ENCODE data around the gene RNU1-2.
"Not testable (repeated sequence)": the region's sequence is repeated elsewhere in the genome, so short reads cannot be mapped to it uniquely, and the experiment has no call there.

Gene RNU1-2

DNA sequence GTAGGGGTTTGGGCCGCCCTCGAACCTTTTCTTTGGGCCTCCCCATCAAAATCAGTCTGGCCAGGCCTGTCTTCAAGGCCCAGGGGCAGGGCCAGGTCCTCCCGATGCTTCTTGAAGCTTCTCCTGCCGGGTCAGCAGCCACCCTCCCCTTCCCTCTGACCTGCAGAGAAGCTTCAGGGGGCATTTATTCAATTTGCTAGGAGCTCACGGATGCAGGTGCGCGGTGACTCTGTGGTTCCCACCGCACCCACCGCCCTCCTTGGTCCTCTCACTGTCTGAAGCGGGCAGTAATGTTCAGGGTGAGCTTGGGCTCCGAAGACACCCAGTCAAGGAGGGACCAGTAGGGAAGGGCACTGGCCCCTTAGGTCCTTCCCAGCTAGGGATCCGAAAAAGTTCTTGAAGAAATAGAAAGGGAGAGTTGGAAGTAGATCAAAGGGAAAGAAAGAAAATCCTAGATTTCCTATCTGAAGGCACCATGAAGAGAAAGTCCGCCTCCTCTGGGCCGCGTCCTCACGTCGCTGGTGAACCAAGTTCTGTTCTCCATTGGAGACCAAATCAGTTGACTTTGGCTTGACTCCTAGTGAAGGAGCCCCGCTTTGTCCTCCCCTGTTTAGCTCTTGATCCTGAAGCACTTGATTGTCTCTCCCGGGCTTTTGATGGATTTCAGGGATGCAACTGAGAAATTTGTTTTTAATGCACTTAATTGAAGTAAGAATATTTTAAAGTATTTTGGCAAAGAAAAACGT is 8.7 kb upstream of the RNU1-2 start:
- peak in 2 of 10 donors; percentile 66 to 76 for DNase-seq

DNA sequence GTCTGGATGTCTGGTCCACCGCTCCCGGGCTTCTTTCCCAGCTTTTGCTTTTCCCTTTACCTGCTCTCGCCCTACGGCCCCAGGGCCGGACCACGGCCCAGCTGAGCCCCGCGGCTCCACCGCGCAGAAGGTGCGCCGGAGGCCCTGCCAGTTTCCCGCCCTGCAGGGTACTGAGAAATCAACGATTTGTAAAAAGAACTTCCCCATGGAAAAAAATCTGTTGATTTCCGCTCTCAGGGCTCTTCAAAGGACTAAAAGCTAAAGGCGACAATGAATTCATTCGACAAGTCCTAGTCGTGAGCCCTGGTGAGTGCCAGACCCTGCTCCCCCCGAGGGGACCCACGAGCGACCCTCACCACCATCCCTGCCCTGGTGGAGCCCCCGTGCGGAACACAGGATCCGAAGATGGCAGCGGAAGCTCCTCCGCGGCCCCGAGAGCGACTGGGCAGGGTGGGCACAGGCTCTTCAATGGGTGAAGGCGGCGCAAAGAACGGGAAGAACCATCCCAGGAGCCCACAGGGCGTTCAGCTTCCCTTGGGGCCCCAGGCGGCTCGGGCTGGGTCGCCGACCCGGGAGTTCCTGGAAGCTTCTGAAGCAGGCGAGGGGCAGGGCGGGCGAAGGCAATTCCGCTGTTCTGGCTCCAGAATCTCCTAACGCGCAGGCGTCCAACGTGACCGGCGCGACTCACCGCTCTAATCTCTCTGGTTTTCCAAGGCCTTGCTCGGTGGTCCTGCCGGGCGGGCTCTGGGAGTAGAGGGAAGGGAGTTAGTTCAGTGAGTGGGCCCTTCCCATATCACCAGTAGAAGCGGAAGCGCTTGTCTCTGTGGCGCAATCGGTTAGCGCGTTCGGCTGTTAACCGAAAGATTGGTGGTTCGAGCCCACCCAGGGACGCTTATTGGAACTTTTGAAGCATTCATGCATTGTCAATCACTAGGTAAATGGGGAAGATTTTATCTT is 6.6 kb upstream of the RNU1-2 start:
- peak; percentile 56 to 97 (median 82) for DNase-seq
- intact Hi-C loops (cut with DNase I), result no loop called here

More for the DNA sequence above, 8.7 kb upstream of the RNU1-2 start:
- intact Hi-C loops (cut with DNase I), result no loop called here

DNA sequence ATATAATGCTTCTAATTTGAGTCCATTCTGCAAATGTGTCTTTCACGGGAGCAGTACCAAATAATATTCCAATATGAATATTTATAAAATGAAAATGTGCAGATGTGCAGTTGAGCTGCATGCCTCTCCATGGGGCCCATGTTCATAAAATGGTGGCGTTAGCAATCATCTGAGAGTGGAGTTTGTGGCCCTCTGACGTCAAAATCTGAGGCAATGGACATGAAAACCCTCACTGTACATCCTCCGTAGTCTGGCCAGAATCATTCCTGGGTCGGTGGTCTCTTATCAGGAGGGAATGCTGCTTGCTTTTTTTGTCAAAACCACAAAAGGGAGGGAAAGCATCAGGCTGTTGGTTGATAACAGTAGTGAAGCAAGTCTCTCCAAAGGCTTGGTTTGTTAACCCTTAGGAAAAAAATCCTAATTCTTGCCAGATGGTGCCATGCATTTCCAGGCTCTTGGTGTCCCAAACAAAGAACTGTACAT is 5.2 kb upstream of the RNU1-2 start:
- intact Hi-C loops (cut with DNase I); DNase-seq: not testable (repeated sequence)

DNA sequence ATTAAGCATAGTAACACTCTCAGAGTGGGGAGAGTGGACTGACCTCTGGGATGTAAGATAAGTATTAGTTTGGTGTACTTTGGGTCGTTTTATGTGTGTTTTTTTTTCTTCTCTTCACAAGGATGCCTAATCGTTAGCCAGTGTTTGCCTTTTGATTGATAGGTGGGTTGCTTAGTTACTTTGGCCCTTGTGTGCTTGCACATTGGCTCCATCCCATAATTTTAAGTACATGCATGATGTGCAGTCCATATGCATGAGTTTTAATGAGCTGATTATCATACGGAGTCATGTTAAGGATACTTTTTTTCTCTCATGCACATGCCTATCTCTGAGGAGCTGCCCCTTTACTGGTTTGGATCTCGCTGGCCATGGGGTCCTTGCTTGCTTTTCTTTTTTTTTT is 4.7 kb upstream of the RNU1-2 start:
- intact Hi-C loops (cut with DNase I); DNase-seq: not testable (repeated sequence)

DNA sequence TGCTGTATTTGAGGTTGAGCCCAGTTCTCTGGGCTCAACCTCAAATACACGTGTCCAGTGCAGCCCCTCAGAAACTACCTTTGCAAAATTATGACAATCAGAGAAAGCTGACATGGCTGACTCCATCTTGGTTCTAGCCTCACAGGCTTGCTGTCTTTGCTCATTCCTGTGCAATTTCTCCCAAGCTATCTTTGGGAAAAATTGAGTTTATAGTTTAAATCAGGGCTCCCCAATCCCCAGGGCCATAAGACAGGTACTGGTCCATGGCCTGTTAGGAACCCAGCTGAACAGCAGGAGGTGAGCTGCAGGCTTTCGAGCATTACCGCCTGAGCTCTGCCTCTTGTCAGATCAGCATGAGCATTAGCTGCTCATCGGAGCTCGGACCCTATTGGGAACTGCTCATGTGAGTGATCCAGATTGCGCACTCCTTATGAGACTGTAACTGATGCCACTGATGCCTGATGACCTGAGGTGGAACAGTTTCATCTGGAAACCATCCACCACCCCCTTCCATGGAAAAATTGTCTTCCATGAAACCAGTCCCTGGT is 2.7 kb upstream of the RNU1-2 start:
- intact Hi-C loops (cut with DNase I); DNase-seq: not testable (repeated sequence)

DNA sequence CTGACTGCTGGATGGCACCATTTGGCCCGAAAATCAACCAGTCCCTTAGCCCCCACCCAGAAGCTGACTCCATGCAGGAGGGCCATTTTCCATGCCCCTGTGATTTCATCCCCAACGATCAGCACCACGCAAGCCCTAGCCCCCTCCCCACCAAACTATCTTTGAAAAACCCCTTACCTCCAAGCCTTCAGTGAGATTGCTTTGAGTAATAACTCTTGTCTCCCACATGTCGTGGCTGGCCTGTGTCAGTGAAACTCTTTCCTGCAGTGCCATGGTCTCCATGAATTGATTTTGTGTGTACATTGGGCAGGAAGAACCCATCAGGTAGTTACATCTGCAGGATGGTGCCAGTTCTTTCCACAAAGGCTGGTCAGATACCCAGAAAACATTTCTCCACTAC is 2.0 kb upstream of the RNU1-2 start:
- intact Hi-C loops (cut with DNase I); DNase-seq: not testable (repeated sequence)

DNA sequence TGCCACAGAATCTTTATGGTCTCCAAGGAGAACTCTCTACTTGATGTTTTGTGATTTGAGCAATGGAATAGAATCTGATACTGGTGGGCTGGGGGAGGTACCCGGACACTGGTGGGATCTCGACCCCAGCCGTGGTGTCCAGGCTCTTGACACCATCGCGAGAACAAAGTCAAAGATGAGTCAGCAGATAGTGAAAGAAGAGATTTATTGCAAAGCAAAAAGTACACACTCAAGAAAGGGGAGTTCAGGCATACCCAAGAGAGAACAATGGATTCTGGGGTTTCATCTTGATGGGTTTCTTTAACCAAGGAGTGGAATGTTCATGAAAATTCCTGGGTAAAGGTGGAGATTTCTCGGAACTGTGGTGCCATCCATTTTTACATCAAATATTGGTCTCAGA is 1.4 kb upstream of the RNU1-2 start:
- intact Hi-C loops (cut with DNase I); DNase-seq: not testable (repeated sequence)

DNA sequence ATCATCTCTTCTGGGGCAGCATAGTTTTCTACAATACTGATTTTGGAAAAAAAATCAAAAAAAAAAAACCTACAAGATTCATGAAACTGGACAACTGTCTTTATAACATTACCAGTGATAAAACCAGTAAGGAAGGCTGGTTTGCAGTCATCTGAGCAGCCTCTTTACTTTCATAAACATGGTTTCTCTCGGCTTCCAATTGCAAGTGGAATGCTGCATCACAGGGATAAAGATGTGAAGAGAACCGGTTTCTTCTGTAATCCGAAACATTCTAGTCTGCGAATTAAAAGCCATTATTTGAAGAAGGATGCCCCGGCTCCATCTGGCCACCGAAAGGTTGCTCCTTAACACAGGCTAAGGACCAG is 565 bp upstream of the RNU1-2 start:
- intact Hi-C loops (cut with DNase I), result not testable (repeated sequence)

DNA sequence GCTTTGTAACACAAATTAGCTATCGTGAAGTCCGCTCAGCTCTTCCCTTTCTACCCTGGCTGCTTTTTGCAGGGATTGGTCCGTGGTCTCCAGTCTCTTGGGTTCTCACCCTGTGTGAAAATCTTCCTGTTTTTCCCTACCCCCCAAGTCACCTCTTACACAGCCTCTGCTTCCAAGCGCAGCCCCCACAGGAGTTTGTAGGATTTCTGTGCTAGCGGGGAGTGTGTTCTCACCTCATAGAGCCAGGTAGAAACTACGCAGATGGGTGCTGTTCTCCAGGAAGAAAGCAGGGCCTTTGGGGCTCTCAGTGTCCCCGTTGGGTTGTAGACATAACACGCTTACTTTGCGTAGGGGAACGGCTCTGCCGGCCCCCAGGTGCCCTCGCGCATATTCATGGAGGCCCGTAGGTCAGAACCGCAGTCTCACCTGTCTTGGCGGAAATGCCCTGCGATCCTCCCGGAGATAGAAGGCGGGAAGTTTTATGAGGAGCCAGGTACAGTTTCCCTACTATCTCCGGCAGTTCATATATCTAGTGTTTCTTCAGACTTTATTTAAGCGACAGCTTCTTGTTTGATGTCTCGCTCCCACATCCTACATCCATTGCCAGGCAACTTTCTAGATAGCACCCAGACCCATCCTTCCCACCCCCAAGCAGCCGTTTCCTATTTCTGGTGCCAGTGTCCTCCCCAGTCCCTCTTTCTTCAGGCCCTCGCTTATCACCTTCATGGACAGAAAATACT is 706 bp downstream of the RNU1-2 start:
- intact Hi-C loops (cut with DNase I), result not testable (repeated sequence)
- DNase-seq, result peak in 4 of 10 donors; percentile 17 to 88 (median 47)

More for the DNA sequence above, 565 bp upstream of the RNU1-2 start:
- DNase-seq, result not testable (repeated sequence)

DNA sequence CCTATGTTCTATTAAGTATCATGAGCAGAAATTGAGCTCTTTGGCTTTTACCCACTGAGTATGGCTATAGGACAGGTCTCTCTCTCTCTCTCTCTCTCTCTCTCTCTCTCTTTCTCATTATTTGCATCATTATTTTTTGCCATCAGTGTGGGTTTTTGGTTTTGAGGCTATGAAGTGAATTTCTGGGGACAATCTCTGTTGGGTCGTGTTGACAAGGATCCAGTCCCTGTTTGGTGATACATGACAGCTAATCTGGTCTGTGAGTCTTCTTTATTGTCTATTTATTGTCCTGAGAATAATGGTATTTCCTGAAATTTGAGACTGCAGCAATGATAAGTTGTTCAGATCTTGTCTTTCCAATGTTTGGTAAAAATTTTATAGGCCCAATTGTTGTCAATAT is 1.9 kb downstream of the RNU1-2 start:
- DNase-seq; intact Hi-C loops (cut with DNase I): not testable (repeated sequence)

DNA sequence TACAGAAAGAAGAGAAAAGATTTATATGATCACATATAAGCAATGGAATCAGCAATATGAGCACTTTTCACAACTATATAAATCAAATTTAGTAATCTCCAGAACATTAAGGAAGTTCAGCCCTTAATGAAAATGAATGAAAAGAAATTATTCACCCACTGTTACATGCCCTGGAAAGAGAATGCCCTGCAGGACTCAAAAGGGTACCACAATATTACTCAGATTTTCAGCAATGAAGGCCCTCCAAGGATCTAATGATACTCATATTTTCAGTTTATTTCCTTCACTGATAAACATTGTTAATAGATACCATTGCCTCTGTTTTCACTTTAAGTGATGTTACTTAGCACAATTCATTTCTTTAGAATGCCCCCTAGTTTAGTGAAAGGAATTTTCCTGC is 2.5 kb downstream of the RNU1-2 start:
- DNase-seq; intact Hi-C loops (cut with DNase I): not testable (repeated sequence)

DNA sequence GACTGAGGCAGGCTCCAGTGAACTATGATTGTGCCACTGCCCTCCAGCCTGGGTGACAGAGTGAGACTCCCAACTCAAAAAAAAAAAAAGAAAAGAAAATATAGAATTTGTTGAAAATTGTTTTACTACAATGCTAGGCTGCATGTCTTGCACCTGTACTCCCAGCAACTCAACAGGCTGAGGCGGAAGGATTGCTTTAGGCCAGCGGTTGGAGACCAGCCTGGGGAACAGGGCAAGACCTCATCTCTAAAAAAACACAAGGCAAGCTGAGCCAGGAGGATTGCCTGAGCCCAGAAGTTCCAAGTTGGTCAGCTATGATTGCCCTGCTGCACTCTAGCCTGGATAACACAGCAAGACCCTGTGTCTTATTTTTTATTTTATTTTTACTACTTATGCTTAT is 3.2 kb downstream of the RNU1-2 start:
- intact Hi-C loops (cut with DNase I), result not testable (repeated sequence)
- peak in 2 of 10 donors; percentile 68 to 85 for DNase-seq

DNA sequence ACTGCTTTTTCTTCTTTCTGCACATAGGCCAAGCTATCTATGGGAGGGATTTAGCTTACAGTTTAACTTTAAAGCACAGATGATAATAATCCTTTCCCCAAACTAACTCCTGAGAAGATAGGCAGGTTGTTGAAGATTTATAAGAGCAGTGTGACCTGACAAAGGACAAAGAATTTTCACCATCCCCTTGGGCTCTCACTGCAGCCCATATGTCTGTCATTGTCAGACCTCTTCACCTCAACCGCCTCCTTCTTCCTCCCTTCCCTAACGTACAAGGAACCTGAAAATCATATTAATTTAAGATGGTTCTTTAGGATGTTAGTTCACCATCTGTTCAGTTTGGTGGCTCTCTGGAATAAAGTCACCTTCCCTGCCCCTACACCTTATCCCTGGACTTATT is 5.0 kb downstream of the RNU1-2 start:
- no peak for DNase-seq

DNA sequence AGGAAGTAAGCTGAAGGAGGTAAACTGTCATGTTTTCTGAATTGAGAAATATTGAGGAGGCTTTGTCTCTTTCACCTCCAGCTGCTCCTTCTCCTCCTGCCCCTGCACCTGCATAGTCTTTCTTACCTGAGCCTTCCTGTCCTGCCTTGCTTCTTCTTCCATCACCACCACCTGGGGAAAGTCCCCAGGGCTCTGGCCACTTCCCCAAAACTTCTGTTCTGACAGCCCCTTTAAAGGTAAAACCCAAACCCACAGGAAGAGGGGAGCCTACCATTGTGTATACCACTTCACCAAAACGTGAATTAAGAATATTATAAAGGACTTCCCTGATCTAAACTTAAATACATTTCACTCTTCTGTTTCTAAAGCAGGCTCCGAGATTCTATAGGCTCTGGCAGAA is 5.6 kb downstream of the RNU1-2 start:
- DNase-seq; intact Hi-C loops (cut with DNase I): not testable (repeated sequence)

More for the DNA sequence above, 5.0 kb downstream of the RNU1-2 start:
- intact Hi-C loops (cut with DNase I), result no loop called here

DNA sequence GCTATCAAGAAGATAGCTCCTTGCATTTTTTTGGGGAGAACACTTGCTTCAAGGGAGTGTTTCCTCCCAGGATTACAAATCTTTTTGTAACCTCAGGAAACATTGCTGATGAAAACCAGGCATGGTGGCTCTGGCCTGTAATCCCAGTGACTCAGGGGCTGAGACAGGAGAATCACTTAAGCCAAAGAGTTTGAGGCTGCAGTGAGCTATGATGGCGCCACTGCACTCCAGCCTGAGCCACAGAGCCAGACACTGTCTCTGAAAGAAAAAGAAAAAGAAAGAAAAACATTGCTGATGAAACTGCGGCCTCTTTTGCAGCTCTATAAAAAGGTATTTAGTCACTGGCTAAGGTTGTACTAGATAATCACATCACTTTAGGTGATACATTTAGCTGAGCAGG is 7.3 kb downstream of the RNU1-2 start:
- DNase-seq, result no peak
- intact Hi-C loops (cut with DNase I), result no loop called here

DNA sequence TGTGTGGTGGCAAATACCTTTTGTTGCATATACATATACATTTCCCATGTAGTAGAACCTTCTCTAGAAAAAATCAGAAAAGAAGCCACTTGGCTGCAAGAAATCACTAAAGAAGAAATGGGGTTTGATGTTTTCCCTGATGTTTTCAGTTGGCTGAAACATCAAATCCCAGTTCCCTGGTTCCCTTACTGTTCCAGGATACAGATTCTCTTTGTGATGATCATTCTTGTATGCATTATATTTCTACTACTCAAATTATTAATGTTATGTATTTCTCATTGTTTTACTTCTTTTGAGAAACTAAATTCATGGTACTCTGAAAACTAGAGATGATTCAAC is 7.6 kb downstream of the RNU1-2 start:
- no peak for DNase-seq
- intact Hi-C loops (cut with DNase I), result no loop called here

DNA sequence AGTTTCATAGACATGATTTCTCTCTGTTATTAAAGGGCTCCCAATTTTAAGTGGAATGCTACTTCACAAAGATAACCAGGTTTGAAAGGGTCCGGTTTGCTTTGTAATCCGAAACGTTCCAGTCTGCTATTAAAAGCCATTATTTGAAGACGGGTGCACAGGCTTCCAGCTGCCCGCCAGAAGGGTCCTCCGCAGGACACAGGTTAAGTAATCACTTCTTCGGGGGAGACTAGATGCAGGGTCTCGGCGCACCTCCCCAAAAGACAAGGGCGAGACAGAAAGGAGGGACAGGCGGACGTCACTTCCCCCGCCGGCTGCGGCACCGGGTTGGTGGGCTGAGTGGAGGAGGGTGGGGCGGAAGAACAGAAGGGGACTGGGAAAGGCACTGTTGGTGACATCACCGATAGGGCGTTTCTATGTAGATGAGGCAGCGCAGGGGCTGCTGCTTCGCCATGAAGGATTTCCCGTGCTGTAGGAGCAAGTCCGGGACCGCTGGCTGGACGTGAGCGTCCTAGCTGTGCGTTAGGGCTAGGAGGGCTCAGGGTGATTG is 8.9 kb downstream of the RNU1-2 start:
- DNase-seq, result peak; percentile 96 to 100 (median 100)

DNA sequence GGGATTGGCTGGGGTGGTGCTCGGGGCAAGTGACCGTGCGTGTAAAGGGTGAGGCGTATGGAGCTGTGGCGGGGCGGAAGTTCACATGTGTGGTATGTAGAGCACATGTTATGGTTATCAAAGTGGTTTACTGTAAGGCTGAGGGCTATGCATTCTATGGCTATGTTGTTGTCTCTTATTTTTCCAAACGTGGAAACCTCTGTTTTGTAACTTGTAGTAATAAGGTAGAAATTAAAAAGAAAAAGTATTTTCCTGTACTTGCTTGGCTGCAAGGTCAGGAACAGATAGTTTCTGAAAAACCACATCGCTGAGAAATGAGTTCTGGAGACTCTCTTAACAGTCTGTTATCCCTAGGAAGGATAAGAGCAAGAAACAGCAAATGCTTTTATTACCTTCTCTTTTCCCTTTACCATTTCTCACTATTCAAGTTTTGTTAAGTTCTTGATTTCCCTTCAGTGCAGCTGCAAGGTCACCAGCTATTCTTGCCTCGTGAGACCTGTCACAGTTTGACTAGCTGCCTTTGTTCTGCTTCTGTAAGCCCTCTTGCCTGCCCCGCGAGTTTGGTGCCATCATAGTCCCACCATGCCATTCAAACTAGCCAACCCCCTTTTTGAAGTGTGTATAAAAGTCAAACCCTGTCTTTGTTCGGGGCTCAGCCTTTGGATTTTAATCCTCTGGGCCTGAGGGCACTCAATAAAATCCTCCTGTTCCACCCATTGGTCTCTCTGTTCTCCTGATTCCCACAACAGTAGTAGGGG is 9.5 kb downstream of the RNU1-2 start:
- peak in 2 of 10 donors; percentile 68 to 69 for DNase-seq

More for the DNA sequence above, 8.9 kb downstream of the RNU1-2 start:
- intact Hi-C loops (cut with DNase I), result loop anchor here (1.0 kb wide), 1 partner anchor 9 kb away; no protein-coding TSS in a partner anchor

More for the DNA sequence above, 9.5 kb downstream of the RNU1-2 start:
- intact Hi-C loops (cut with DNase I), result no loop called here
